Stomach (tissue), 4 donors: ENCODE measurements around the gene AMER3.

Source experiments
- CTCF ChIP-seq, 7 experiments: fragments of 450-650 bp in 4 of 7; fragments of 200-600 bp in 3 of 7; sonication (generic) in 3 of 7; IDR thresholded peaks; one replicate each; pipeline ENCODE4 v1.5.1; 2016 to 2019; ENCODE audit warnings: antibody characterized with exemption in 7 of 7, control low read depth in 2 of 7, mild to moderate bottlenecking in 1 of 7
- EP300 ChIP-seq: sonication (generic); formaldehyde crosslinking; IDR thresholded peaks from one replicate; pipeline ENCODE4 v1.6.1; 2017; ENCODE audit warnings: antibody characterized with exemption
- POLR2AphosphoS5 ChIP-seq, 3 donors: sonication (generic); formaldehyde crosslinking; IDR thresholded peaks; one replicate each; pipeline ENCODE4 v1.6.1; 2016; ENCODE audit warnings: antibody characterized with exemption in 3 of 3

- TF ChIP-seq POLR2AphosphoS5 (IDR thresholded peaks at IDR 0.05) (no peak), CTCF (IDR thresholded peaks at IDR 0.05) (no peak), EP300 (no peak)
These were observed 10.1 kb downstream of the AMER3 start for GRCh38 chr2:130765464-130765863.
